KMS-11 (cell line): ENCODE data around the gene CHRNB1.
"Not testable (repeated sequence)": the region's sequence is repeated elsewhere in the genome, so short reads cannot be mapped to it uniquely, and the experiment has no call there.

Experiments
- H2AFZ ChIP-seq: fragments of 200-600 bp; sonication (generic); 2 replicates; pipeline ENCODE4 v1.6.1; 2016; ENCODE audit warnings: antibody characterized with exemption, mixed run types, low read depth
- H3K27ac ChIP-seq: fragments of 200-600 bp; sonication (generic); 2 replicates; pipeline ENCODE4 v1.6.1; 2016; ENCODE audit warnings: mild to moderate bottlenecking, mixed run types
- H3K27me3 ChIP-seq: fragments of 200-600 bp; sonication (generic); 2 replicates; pipeline ENCODE4 v1.6.1; 2017; ENCODE audit warnings: mild to moderate bottlenecking, low read depth, mixed run types, moderate library complexity; ENCODE audit not compliant: insufficient read depth
- H3K36me3 ChIP-seq: fragments of 200-600 bp; sonication (generic); 2 replicates; pipeline ENCODE4 v1.6.1; 2017; ENCODE audit warnings: mild to moderate bottlenecking, mixed run types; ENCODE audit not compliant: insufficient read depth
- H3K4me1 ChIP-seq: fragments of 200-600 bp; sonication (generic); 2 replicates; pipeline ENCODE4 v1.6.1; 2016; ENCODE audit warnings: mild to moderate bottlenecking, low read depth, mixed run types; ENCODE audit not compliant: poor library complexity, severe bottlenecking
- H3K4me2 ChIP-seq: fragments of 200-600 bp; sonication (generic); 2 replicates; pipeline ENCODE4 v1.7.0; 2016; ENCODE audit warnings: mild to moderate bottlenecking, mixed run types
- H3K4me3 ChIP-seq: fragments of 200-600 bp; sonication (generic); IDR thresholded peaks from 2 replicates; pipeline ENCODE4 v1.6.1; 2017; ENCODE audit warnings: low read depth, low read length, mixed read lengths; ENCODE audit not compliant: insufficient read depth
- H3K79me2 ChIP-seq: fragments of 200-600 bp; sonication (generic); 2 replicates; pipeline ENCODE4 v1.6.1; 2016; ENCODE audit warnings: low read depth, mixed run types; ENCODE audit not compliant: insufficient read depth
- H3K9ac ChIP-seq: fragments of 200-600 bp; sonication (generic); 2 replicates; pipeline ENCODE4 v1.6.1; 2016; ENCODE audit warnings: mild to moderate bottlenecking, mixed run types
- H4K20me1 ChIP-seq: fragments of 200-600 bp; sonication (generic); 2 replicates; pipeline ENCODE4 v1.6.1; 2016; ENCODE audit warnings: mild to moderate bottlenecking, mixed run types; ENCODE audit not compliant: insufficient read depth
- CTCF ChIP-seq: fragments of 200-600 bp; sonication (generic); conservative IDR thresholded peaks from 2 replicates; pipeline ENCODE4 v1.6.1; 2017; ENCODE audit warnings: low read depth, mild to moderate bottlenecking, antibody characterized with exemption, low read length, moderate library complexity, mixed read lengths

Gene CHRNB1

GRCh38 chr17:7468290-7468689, 23.4 kb downstream of the CHRNB1 start:
- Histone ChIP-seq H3K9ac (no peak overlapping the region), H3K27me3 (no peaks in the 10 kb centered on the region), H4K20me1 (no peaks in the 10 kb centered on the region), H3K4me3 (no peak overlapping the region), H3K4me2 (no peak overlapping the region), H3K4me1 (no peaks in the 10 kb centered on the region), H3K36me3 (no peaks in the 10 kb centered on the region), H3K27ac (no peak overlapping the region), H2AFZ (no peak overlapping the region), H3K79me2 (no peaks in the 10 kb centered on the region)
- TF ChIP-seq CTCF: no peak

- Histone ChIP-seq H3K36me3 (no peaks in the 10 kb centered on the region), H4K20me1 (no peaks in the 10 kb centered on the region)
- TF ChIP-seq CTCF: no peak
Observed at GRCh38 chr17:7468804-7469389, 24.0 kb downstream of the CHRNB1 start.

GRCh38 chr17:7469843-7470242, 25.0 kb downstream of the CHRNB1 start:
- not testable (repeated sequence) for H2AFZ ChIP-seq, H3K9ac ChIP-seq, H3K4me2 ChIP-seq, H3K79me2 ChIP-seq, H3K4me1 ChIP-seq, H3K27ac ChIP-seq, H3K4me3 ChIP-seq, H3K36me3 ChIP-seq, H3K27me3 ChIP-seq, H4K20me1 ChIP-seq

More at GRCh38 chr17:7468804-7469389, 24.0 kb downstream of the CHRNB1 start:
- Histone ChIP-seq H3K4me2 (no peak overlapping the region), H3K79me2 (no peaks in the 10 kb centered on the region), H3K9ac (no peak overlapping the region), H3K4me3 (no peak overlapping the region), H2AFZ (no peak overlapping the region), H3K27me3 (no peaks in the 10 kb centered on the region), H3K4me1 (no peaks in the 10 kb centered on the region), H3K27ac (no peak overlapping the region)

GRCh38 chr17:7470457-7470973, 25.7 kb downstream of the CHRNB1 start:
- not testable (repeated sequence) for H3K27me3 ChIP-seq, H3K4me2 ChIP-seq, H3K27ac ChIP-seq, H4K20me1 ChIP-seq, H3K36me3 ChIP-seq, H2AFZ ChIP-seq, H3K9ac ChIP-seq, H3K4me1 ChIP-seq, H3K79me2 ChIP-seq, H3K4me3 ChIP-seq

- no peak for TF ChIP-seq CTCF
- Histone ChIP-seq H4K20me1 (no peaks in the 10 kb centered on the region), H3K27ac (no peak overlapping the region)
Observed at GRCh38 chr17:7471729-7472128, 26.9 kb downstream of the CHRNB1 start.

GRCh38 chr17:7474767-7475166, 29.9 kb downstream of the CHRNB1 start:
- not testable (repeated sequence) for H3K4me2 ChIP-seq, H2AFZ ChIP-seq, H3K4me1 ChIP-seq, H3K27ac ChIP-seq, H3K36me3 ChIP-seq, H3K79me2 ChIP-seq, H4K20me1 ChIP-seq, H3K27me3 ChIP-seq, H3K4me3 ChIP-seq, H3K9ac ChIP-seq

More at GRCh38 chr17:7471729-7472128, 26.9 kb downstream of the CHRNB1 start:
- Histone ChIP-seq H3K79me2 (no peaks in the 10 kb centered on the region), H3K9ac (no peak overlapping the region), H3K4me3 (no peak overlapping the region), H3K36me3 (no peaks in the 10 kb centered on the region), H3K4me1 (no peaks in the 10 kb centered on the region), H2AFZ (no peak overlapping the region), H3K27me3 (no peaks in the 10 kb centered on the region), H3K4me2 (no peak overlapping the region)
